ENCODE results near the gene FAM76A.

GRCh38 chr1:27744556-27744955, 18.8 kb downstream of the FAM76A start:
- TF ChIP-seq CTCF (IDR thresholded peaks at IDR 0.05) (no peak), POLR2A (IDR thresholded peaks at IDR 0.05) (no peak)

Data from lower leg skin (tissue), 3 donors.